Glutamatergic neuron (in vitro differentiated cells): ENCODE measurements around the gene TH. TPM values are rescaled to one million over a fixed set of nuclear protein-coding genes. Genes with fewer than 3 reads are reported as not detected.
A peak's percentile ranks its signal among the peaks of the same experiment; 100 is the strongest.

Source experiments
- DNase-seq: peaks from one replicate; pipeline ENCODE4 v3.0.0; 2022
- H3K27ac Mint-ChIP-seq: one replicate; pipeline ENCODE4 v1.8.0; 2020; ENCODE audit warnings: mild to moderate bottlenecking, mixed read lengths, inconsistent platforms; ENCODE audit not compliant: unreplicated experiment
- H3K27me3 Mint-ChIP-seq: one replicate; pipeline ENCODE4 v1.8.0; 2020; ENCODE audit warnings: mild to moderate bottlenecking, moderate library complexity, mixed read lengths, inconsistent platforms; ENCODE audit not compliant: unreplicated experiment
- H3K36me3 Mint-ChIP-seq: one replicate; pipeline ENCODE4 v1.8.0; 2020; ENCODE audit warnings: mild to moderate bottlenecking, mixed read lengths, inconsistent platforms; ENCODE audit not compliant: unreplicated experiment
- H3K4me1 Mint-ChIP-seq: one replicate; pipeline ENCODE4 v1.8.0; 2020; ENCODE audit warnings: mild to moderate bottlenecking, low read depth, mixed read lengths, inconsistent platforms; ENCODE audit not compliant: unreplicated experiment
- H3K4me3 Mint-ChIP-seq: one replicate; pipeline ENCODE4 v1.8.0; 2020; ENCODE audit warnings: mild to moderate bottlenecking, mixed read lengths, inconsistent platforms; ENCODE audit not compliant: unreplicated experiment
- H3K9me3 Mint-ChIP-seq: one replicate; pipeline ENCODE4 v1.8.0; 2020; ENCODE audit warnings: mild to moderate bottlenecking, moderate library complexity, mixed read lengths, inconsistent platforms; ENCODE audit not compliant: unreplicated experiment
- CTCF ChIP-seq: fragments of 200-600 bp; sonication (generic); IDR thresholded peaks from one replicate; pipeline ENCODE4 v1.5.0; 2021; ENCODE audit not compliant: partially characterized antibody, unreplicated experiment
- total RNA-seq: library from RNA; stranded (reverse); fragmentation: NEBNext Ultra II Directional; extraction: Animal tissue kit (Norgen Biotek cat#: 25700); gene quantifications from one replicate; pipeline ENCODE4 v1.2.1, GENCODE V29; 2021; ENCODE audit not compliant: unreplicated experiment

TH gene
- total RNA-seq, 1 donor from 2014 or later, result not detected

DNA sequence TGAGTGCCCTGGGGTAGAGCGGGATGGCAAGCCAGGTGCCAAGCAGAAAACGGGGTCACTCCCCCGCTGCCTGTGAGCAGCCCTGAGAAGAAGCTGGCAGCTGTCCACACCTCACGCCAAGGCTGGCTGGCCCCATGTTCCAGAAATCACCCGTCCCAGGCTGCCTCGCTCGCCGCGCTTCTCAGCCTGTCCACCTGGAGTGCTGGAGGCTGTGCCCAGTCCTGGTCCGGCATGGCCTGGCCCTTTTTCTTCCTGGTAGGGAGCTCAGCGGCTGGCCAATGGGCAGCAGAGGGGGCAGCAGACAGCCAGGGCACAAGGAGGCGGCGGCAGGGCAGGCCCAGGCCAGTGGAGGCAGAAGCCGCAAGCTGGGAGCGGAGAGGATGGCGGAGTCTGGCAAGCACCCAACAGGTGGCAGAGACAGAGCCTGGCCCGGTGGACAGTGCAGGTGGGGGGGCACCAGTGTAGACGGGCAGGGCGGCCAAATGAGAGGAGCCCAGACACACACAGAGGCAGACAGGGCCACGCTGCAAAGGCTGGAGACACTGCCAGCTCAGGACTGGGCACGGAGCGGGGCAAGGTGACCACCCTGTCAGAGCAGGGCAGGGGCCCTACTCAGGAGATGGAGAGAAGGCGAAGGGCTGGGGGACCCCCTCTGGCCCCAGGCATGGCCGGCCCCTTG, 37.2 kb upstream of the TH start:
- Mint-ChIP-seq H3K9me3 (peaks cover 3% of the 10 kb centered on the region), H3K4me3 (no peak overlapping the region), H3K36me3 (no peaks in the 10 kb centered on the region), H3K27me3 (peaks cover 2% of the 10 kb centered on the region), H3K27ac (no peak overlapping the region), H3K4me1 (peaks cover 8% of the 10 kb centered on the region)
- DNase-seq, result peak; percentile 18
- no peak for TF ChIP-seq CTCF

- Mint-ChIP-seq H3K36me3 (no peaks in the 10 kb centered on the region), H3K9me3 (peaks cover 1% of the 10 kb centered on the region), H3K27ac (no peak overlapping the region), H3K4me1 (peaks cover 2% of the 10 kb centered on the region), H3K27me3 (no peaks in the 10 kb centered on the region), H3K4me3 (no peak overlapping the region)
- no peak for TF ChIP-seq CTCF
- DNase-seq, result no peak
Measured at GRCh38 chr11:2207773-2208621, 36.4 kb upstream of the TH start.

DNA sequence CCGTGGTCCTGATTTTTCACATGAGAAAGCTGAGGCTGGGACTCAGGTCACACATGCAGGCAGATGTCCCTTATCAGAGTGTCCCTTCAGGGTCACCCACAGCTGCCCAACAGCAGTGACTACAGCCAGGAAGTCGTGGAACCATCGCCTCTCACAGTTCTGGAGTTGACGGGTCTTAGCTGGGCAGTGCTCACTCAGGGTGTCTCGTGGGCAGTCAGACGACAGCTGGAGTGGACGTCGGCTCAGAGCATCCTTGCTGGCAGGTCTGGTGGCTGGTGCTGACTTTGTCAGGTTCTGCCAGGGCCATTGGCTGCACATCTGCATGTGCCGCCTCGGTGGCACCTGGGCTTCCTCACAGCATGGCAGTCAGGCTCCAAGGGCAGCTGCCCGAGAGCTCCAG, 35.6 kb upstream of the TH start:
- no peak for TF ChIP-seq CTCF

GRCh38 chr11:2205981-2206690, 34.5 kb upstream of the TH start:
- Mint-ChIP-seq H3K4me1 (no peaks in the 10 kb centered on the region), H3K27ac (no peak overlapping the region), H3K27me3 (no peaks in the 10 kb centered on the region), H3K9me3 (no peaks in the 10 kb centered on the region), H3K4me3 (no peak overlapping the region), H3K36me3 (no peaks in the 10 kb centered on the region)
- no peak for DNase-seq
- no peak for TF ChIP-seq CTCF

More for the DNA sequence above, 35.6 kb upstream of the TH start:
- H3K27ac Mint-ChIP-seq, result no peak overlapping the region
- peaks cover 1% of the 10 kb centered on the region for H3K9me3 Mint-ChIP-seq
- H3K27me3 Mint-ChIP-seq, result no peaks in the 10 kb centered on the region
- H3K36me3 Mint-ChIP-seq, result no peaks in the 10 kb centered on the region
- no peak overlapping the region for H3K4me3 Mint-ChIP-seq
- no peaks in the 10 kb centered on the region for H3K4me1 Mint-ChIP-seq
- DNase-seq, result no peak
